ENCODE results near the gene RABEP2. TPM values are rescaled to one million over a fixed set of nuclear protein-coding genes. Genes with fewer than 3 reads are reported as not detected.

The RABEP2 gene
- total and polyA plus RNA-seq, 12 donors = 1.4 to 121 (median 47.7) TPM

GRCh38 chr16:28967156-28967555 is 42.1 kb upstream of the RABEP2 start:
- H3K36me3 ChIP-seq (replicated peaks in 1 of 2) = peaks cover 0 to 25% of the 10 kb centered on the region in 2 donors
- no peak overlapping the region for H3K4me3 ChIP-seq
- no peaks in the 10 kb centered on the region for H3K27me3 ChIP-seq
- WGBS, 4 donors = 90 to 96% (median 94%) methylated on average over 4 of the region's 4 CpGs
- no peak overlapping the region for H3K27ac ChIP-seq
- no peak for DNase-seq
- intact Hi-C loops (cut with DNase I) = no loop called here
- no peak for TF ChIP-seq POLR2A (IDR thresholded peaks at IDR 0.05)
- no peak for TF ChIP-seq CTCF (IDR thresholded peaks at IDR 0.05)
- H3K4me1 ChIP-seq (replicated peaks in 1 of 2) = no peaks in the 10 kb centered on the region
- H3K9me3 ChIP-seq (replicated peaks in 1 of 3) = no peaks in the 10 kb centered on the region

- H3K27ac ChIP-seq = no peak overlapping the region
- no peak for DNase-seq
- no peak overlapping the region for H3K4me3 ChIP-seq
- 86 to 100% (median 92%) methylated on average over 2 of the region's 2 CpGs for WGBS, 4 donors
- intact Hi-C loops (cut with DNase I) = no loop called here
- H3K4me1 ChIP-seq (replicated peaks in 1 of 2) = no peaks in the 10 kb centered on the region
- H3K36me3 ChIP-seq (replicated peaks in 1 of 2) = peaks cover 0 to 45% of the 10 kb centered on the region in 2 donors
- TF ChIP-seq POLR2A (IDR thresholded peaks at IDR 0.05) (no peak), CTCF (IDR thresholded peaks at IDR 0.05) (no peak)
- no peaks in the 10 kb centered on the region for H3K27me3 ChIP-seq
- H3K9me3 ChIP-seq (replicated peaks in 1 of 3) = no peaks in the 10 kb centered on the region
These were observed 39.5 kb upstream of the RABEP2 start for GRCh38 chr16:28964496-28964895.

- intact Hi-C loops (cut with DNase I) = no loop called here
- WGBS, 4 donors = 84 to 94% (median 94%) methylated on average over 3 of the region's 3 CpGs
- TF ChIP-seq POLR2A (IDR thresholded peaks at IDR 0.05) (no peak), CTCF (IDR thresholded peaks at IDR 0.05) (no peak)
- Histone ChIP-seq H3K4me3 (no peak overlapping the region), H3K36me3 (replicated peaks in 1 of 2) (peaks cover 0 to 47% of the 10 kb centered on the region in 2 donors), H3K4me1 (replicated peaks in 1 of 2) (no peaks in the 10 kb centered on the region), H3K9me3 (replicated peaks in 1 of 3) (no peaks in the 10 kb centered on the region), H3K27me3 (no peaks in the 10 kb centered on the region), H3K27ac (no peak overlapping the region)
- no peak for DNase-seq
These were observed 39.0 kb upstream of the RABEP2 start for GRCh38 chr16:28964072-28964471.

- Histone ChIP-seq H3K4me1 (replicated peaks in 1 of 2) (no peaks in the 10 kb centered on the region), H3K27me3 (no peaks in the 10 kb centered on the region), H3K9me3 (replicated peaks in 1 of 3) (no peaks in the 10 kb centered on the region), H3K36me3 (replicated peaks in 1 of 2) (peaks cover 0 to 77% of the 10 kb centered on the region in 2 donors), H3K27ac (no peak overlapping the region), H3K4me3 (no peak overlapping the region)
- no peak for DNase-seq
- WGBS, 4 donors = 85 to 100% (median 93%) methylated on average over 2 to 6 of the region's 6 CpGs
- TF ChIP-seq CTCF (IDR thresholded peaks at IDR 0.05) = no peak
- TF ChIP-seq POLR2A (IDR thresholded peaks at IDR 0.05) = no peak
- intact Hi-C loops (cut with DNase I) = no loop called here
These were observed 33.8 kb upstream of the RABEP2 start for GRCh38 chr16:28958836-28959235.
